IMR-90 (cell line): ENCODE measurements around the gene RAI14. TPM values are rescaled to one million over a fixed set of nuclear protein-coding genes. Genes with fewer than 3 reads are reported as not detected.

Experiments
- ATAC-seq: fragments of 200-7000 bp; cut with Tn5 transposase; 2 replicates; pipeline ENCODE4 v1.9.1; 2020; ENCODE audit warnings: low read depth, mild to moderate bottlenecking, moderate library complexity
- BruUV-seq: library from RNA; stranded (reverse); fragments of 400-500 nt; replicated peaks from 2 replicates; lab custom pipeline; 2021; lab: Mats Ljungman, UMichigan
- CTCF ChIA-PET: fragments of 300-600 bp; formaldehyde crosslinking; extraction: SDS; loops from one replicate; lab custom pipeline; 2021; ENCODE audit warnings: antibody characterized with exemption; lab: Yijun Ruan, JAX
- POLR2A ChIA-PET: fragments of 300-600 bp; sonication (Branson Sonifier 250); formaldehyde crosslinking; loops from one replicate; lab custom pipeline; 2022; ENCODE audit warnings: antibody characterized with exemption; ENCODE audit not compliant: unreplicated experiment; lab: Charles Lee
- DNase-seq: peaks from one replicate; pipeline ENCODE4 v3.0.0; 2013
- H2AFZ ChIP-seq: replicated peaks from 2 replicates; pipeline ENCODE3; 2013; ENCODE audit warnings: low read length, mild to moderate bottlenecking; ENCODE audit not compliant: poor library complexity
- H2AK5ac ChIP-seq: 2 replicates; pipeline ENCODE4 v1.6.1; 2013; ENCODE audit warnings: low read depth, low read length, inconsistent platforms
- H2AK9ac ChIP-seq: replicated peaks from 2 replicates; pipeline ENCODE3; 2013; ENCODE audit warnings: mild to moderate bottlenecking, low read depth, low read length, moderate library complexity; ENCODE audit not compliant: poor library complexity
- H2BK120ac ChIP-seq: 2 replicates; pipeline ENCODE4 v1.6.1; 2013; ENCODE audit warnings: low read depth, low read length, inconsistent platforms
- H2BK15ac ChIP-seq: 3 replicates; pipeline ENCODE4 v1.6.1; 2013; ENCODE audit warnings: low read depth, low read length, inconsistent platforms
- H2BK20ac ChIP-seq: 2 replicates; pipeline ENCODE4 v1.6.1; 2013; ENCODE audit warnings: low read depth, mild to moderate bottlenecking, inconsistent platforms, low read length, moderate library complexity
- H2BK5ac ChIP-seq: 2 replicates; pipeline ENCODE4 v1.6.1; 2013; ENCODE audit warnings: mild to moderate bottlenecking, low read depth, low read length, inconsistent platforms; ENCODE audit not compliant: poor library complexity, severe bottlenecking
- H3K14ac ChIP-seq: replicated peaks from 2 replicates; pipeline ENCODE4 v1.6.1; 2013; ENCODE audit warnings: low read depth, low read length, inconsistent platforms
- H3K18ac ChIP-seq: 2 replicates; pipeline ENCODE4 v1.6.1; 2013; ENCODE audit warnings: low read depth, low read length, control low read depth
- H3K23ac ChIP-seq: 2 replicates; pipeline ENCODE4 v1.6.1; 2013; ENCODE audit warnings: low read depth, low read length, inconsistent platforms
- H3K27ac ChIP-seq: 2 replicates; pipeline ENCODE4 v1.5.1; 2013; ENCODE audit warnings: mild to moderate bottlenecking, control low read depth, low read length; ENCODE audit not compliant: insufficient read depth
- H3K27me3 ChIP-seq: 2 replicates; pipeline ENCODE4 v1.6.1; 2013; ENCODE audit warnings: low read length; ENCODE audit not compliant: control insufficient read depth, insufficient read depth
- H3K36me3 ChIP-seq: 2 replicates; pipeline ENCODE4 v1.6.1; 2013; ENCODE audit warnings: low read length, mixed read lengths; ENCODE audit not compliant: control insufficient read depth, insufficient read depth
- H3K4ac ChIP-seq: 2 replicates; pipeline ENCODE4 v1.6.1; 2013; ENCODE audit warnings: low read depth, low read length, inconsistent platforms
- H3K4me1 ChIP-seq: 2 replicates; pipeline ENCODE4 v1.6.1; 2013; ENCODE audit warnings: low read length, mixed read lengths; ENCODE audit not compliant: control insufficient read depth, insufficient read depth
- H3K4me2 ChIP-seq: 2 replicates; pipeline ENCODE4 v1.6.1; 2013; ENCODE audit warnings: low read depth, mild to moderate bottlenecking, control low read depth, low read length, moderate library complexity
- H3K4me3 ChIP-seq: 2 replicates; pipeline ENCODE4 v1.5.1; 2013; ENCODE audit warnings: low read depth, mild to moderate bottlenecking, control low read depth, low read length, moderate library complexity; ENCODE audit not compliant: insufficient read depth
- H3K56ac ChIP-seq: 2 replicates; pipeline ENCODE4 v1.6.1; 2013; ENCODE audit warnings: low read length, inconsistent platforms; ENCODE audit not compliant: insufficient read depth; ENCODE audit errors: extremely low read depth
- H3K79me1 ChIP-seq, 2 experiments: 2 replicates each; pipeline ENCODE4 v1.6.1; 2013; ENCODE audit warnings: low read length in 2 of 2, inconsistent platforms in 1 of 2, low read depth in 1 of 2
- H3K9ac ChIP-seq: 2 replicates; pipeline ENCODE4 v1.6.1; 2013; ENCODE audit warnings: low read depth, low read length, control low read depth
- H3K9me1 ChIP-seq: 2 replicates; pipeline ENCODE4 v1.6.1; 2013; ENCODE audit warnings: low read length, inconsistent platforms; ENCODE audit not compliant: insufficient read depth
- H3K9me3 ChIP-seq: 2 replicates; pipeline ENCODE4 v1.6.1; 2013; ENCODE audit warnings: low read length; ENCODE audit not compliant: control insufficient read depth, insufficient read depth
- H4K20me1 ChIP-seq: 2 replicates; pipeline ENCODE4 v1.6.1; 2013; ENCODE audit warnings: low read length, inconsistent platforms; ENCODE audit not compliant: insufficient read depth
- H4K5ac ChIP-seq: 2 replicates; pipeline ENCODE4 v1.6.1; 2013; ENCODE audit warnings: mild to moderate bottlenecking, low read depth, low read length, control low read depth
- H4K8ac ChIP-seq, 2 experiments: 2 replicates each; pipeline ENCODE4 v1.6.1; 2013; ENCODE audit warnings: low read depth in 2 of 2, low read length in 2 of 2, control low read depth in 1 of 2, inconsistent platforms in 1 of 2
- H4K91ac ChIP-seq: 2 replicates; pipeline ENCODE4 v1.6.1; 2013; ENCODE audit warnings: low read depth, low read length, inconsistent platforms; ENCODE audit not compliant: insufficient read depth
- BHLHE40 ChIP-seq: fragments of 150-350 bp; IDR thresholded peaks from 2 replicates; pipeline ENCODE4 v1.6.1; 2016; ENCODE audit warnings: mild to moderate bottlenecking, low read depth, low read length
- CEBPB ChIP-seq: IDR thresholded peaks from 2 replicates; pipeline ENCODE4 v1.6.1; 2012; ENCODE audit warnings: low read depth, low read length, improper control_type of control experiment
- CHD1 ChIP-seq: IDR thresholded peaks from 2 replicates; pipeline ENCODE4 v1.6.1; 2012; ENCODE audit warnings: low read depth, low read length, improper control_type of control experiment
- CTCF ChIP-seq: conservative IDR thresholded peaks from 2 replicates; pipeline ENCODE4 v1.5.1; 2012; ENCODE audit warnings: mild to moderate bottlenecking, low read depth, low read length, improper control_type of control experiment
- ELK1 ChIP-seq: fragments of 150-350 bp; IDR thresholded peaks from 2 replicates; pipeline ENCODE4 v1.6.1; 2016; ENCODE audit warnings: low read depth, mild to moderate bottlenecking, low read length, moderate library complexity, borderline replicate concordance
- FOS ChIP-seq: fragments of 150-350 bp; IDR thresholded peaks from 2 replicates; pipeline ENCODE4 v1.6.1; 2016; ENCODE audit warnings: low read depth, low read length
- MAFK ChIP-seq: IDR thresholded peaks from 2 replicates; pipeline ENCODE4 v1.6.1; 2012; ENCODE audit warnings: low read depth, low read length, improper control_type of control experiment
- MAZ ChIP-seq: IDR thresholded peaks from 2 replicates; pipeline ENCODE4 v1.6.1; 2012; ENCODE audit warnings: low read depth, mild to moderate bottlenecking, low read length, improper control_type of control experiment, moderate library complexity, borderline replicate concordance
- MXI1 ChIP-seq: IDR thresholded peaks from 2 replicates; pipeline ENCODE4 v1.6.1; 2012; ENCODE audit warnings: low read depth, mild to moderate bottlenecking, low read length, moderate library complexity, borderline replicate concordance
- NFE2L2 ChIP-seq: fragments of 150-350 bp; IDR thresholded peaks from 2 replicates; pipeline ENCODE4 v1.6.1; 2016; ENCODE audit warnings: low read depth, mild to moderate bottlenecking, low read length
- POLR2A ChIP-seq: IDR thresholded peaks from 2 replicates; pipeline ENCODE4 v1.6.1; 2012; ENCODE audit warnings: mild to moderate bottlenecking, low read depth, low read length
- RAD21 ChIP-seq: IDR thresholded peaks from 2 replicates; pipeline ENCODE4 v1.6.1; 2012; ENCODE audit warnings: low read length, improper control_type of control experiment
- RCOR1 ChIP-seq: IDR thresholded peaks from 2 replicates; pipeline ENCODE4 v1.6.1; 2012; ENCODE audit warnings: mild to moderate bottlenecking, low read length, improper control_type of control experiment; ENCODE audit not compliant: insufficient replicate concordance
- RFX5 ChIP-seq: IDR thresholded peaks from 2 replicates; pipeline ENCODE4 v1.8.0; 2012; ENCODE audit warnings: low read depth, mild to moderate bottlenecking, low read length, moderate library complexity
- SMC3 ChIP-seq: fragments of 150-350 bp; IDR thresholded peaks from 2 replicates; pipeline ENCODE4 v1.6.1; 2016; ENCODE audit warnings: low read depth, mild to moderate bottlenecking, antibody characterized with exemption, low read length, moderate library complexity
- WGBS, 2 experiments: methylation state at CpG; one replicate each; pipeline versions ENCODE4 v1.1.5 to v1.1.7; 2013; ENCODE audit warnings: missing lambda C conversion rate in 2 of 2; ENCODE audit not compliant: insufficient read length in 1 of 2; ENCODE audit errors: extremely low coverage in 2 of 2; 5-methylcytosine and 5-hydroxymethylcytosine counted together
- dilution Hi-C: fragments of 300-500 bp; cut with HindIII; formaldehyde crosslinking; loops from one replicate; pipeline ENCODE4 v1.14.3; 2018; ENCODE audit warnings: low sequenced_read_pairs; ENCODE audit not compliant: unreplicated experiment
- in situ Hi-C: fragments of 300-500 bp; cut with MboI; formaldehyde crosslinking; loops from 3 replicates; pipeline ENCODE4 v1.14.3; 2019; ENCODE audit warnings: low sequenced_read_pairs, inconsistent platforms, mixed read lengths
- intact Hi-C: fragments of 100-400 bp; cut with micrococcal nuclease; formaldehyde crosslinking; loops from 2 replicates; pipeline ENCODE4 v1.10.0; 2022
- polyA plus RNA-seq, 3 experiments: library from polyadenylated mRNA; depleted of rRNA; stranded (reverse); fragments of >200 nt; gene quantifications; 2 replicates each; pipeline ENCODE4 v1.2.3, GENCODE V29; 2012; ENCODE audit warnings: low replicate concordance in 1 of 3
- total RNA-seq: library from RNA; depleted of rRNA; stranded (reverse); fragments of >200 nt; gene quantifications from 2 replicates; pipeline ENCODE4 v1.2.3, GENCODE V29; 2012
- TF ChIP-seq, protein P1 (sequence below): fragments of 150-350 bp; IDR thresholded peaks from 2 replicates; pipeline ENCODE4 v1.6.1; 2017; ENCODE audit warnings: mild to moderate bottlenecking, antibody characterized with exemption, low read length, low read depth

RAI14 gene
- total and polyA plus RNA-seq, 2 of the 4 experiments (the other 2 are of a cell fraction), result 221 to 267 TPM

DNA sequence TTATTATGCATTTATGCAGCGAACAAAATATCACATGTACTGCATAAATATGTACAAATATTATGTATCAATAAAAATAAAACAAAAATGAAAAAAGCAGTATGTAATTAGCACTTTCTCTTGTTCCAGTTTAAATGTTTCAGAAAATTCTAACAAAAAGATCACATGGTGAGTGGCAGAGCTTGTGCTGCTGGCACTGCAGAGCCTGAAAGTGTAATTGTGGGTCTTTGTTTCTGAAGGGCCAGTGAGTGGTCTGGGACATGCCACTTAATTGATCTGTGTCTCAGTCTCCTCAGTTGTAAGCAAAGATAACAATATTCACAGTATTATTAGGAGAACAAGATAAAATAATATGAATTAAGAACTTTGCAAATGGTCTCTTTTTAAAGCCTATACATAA lies 39.5 kb upstream of the RAI14 start:
- no peaks in the 10 kb centered on the region; a peak in 1 of 4 replicates for H3K79me1 ChIP-seq
- dilution Hi-C loops, result no loop called here
- 0 out of 3 replicates have a peak overlapping the region, but pooled peaks have one; percentile 22 for H2BK15ac ChIP-seq
- no peak overlapping the region for H3K56ac ChIP-seq
- no peak overlapping the region for H3K18ac ChIP-seq
- no peak for DNase-seq
- no peak overlapping the region for H2AK9ac ChIP-seq
- in situ Hi-C loops, result no loop called here
- H3K9me1 ChIP-seq, result peaks cover 1% of the 10 kb centered on the region; the same call in 1 of the 2 replicates
- H3K27ac ChIP-seq, result no peak overlapping the region
- no peak overlapping the region for H3K4me2 ChIP-seq
- intact Hi-C loops, result no loop called here
- H4K5ac ChIP-seq, result no peak overlapping the region
- H2AFZ ChIP-seq, result no peak overlapping the region
- no TSS peak for BruUV-seq
- H2BK5ac ChIP-seq, result no peak overlapping the region
- H3K9ac ChIP-seq, result no peak overlapping the region
- no peak overlapping the region for H3K14ac ChIP-seq
- ChIA-PET CTCF (interaction anchor here (0.9 kb wide), 1 partner anchor 10 kb away, joined by 4 read pairs; no protein-coding TSS in a partner anchor), POLR2A (no interaction called here)
- H4K91ac ChIP-seq, result no peak overlapping the region; the same call in 1 of the 2 replicates
- no peaks in the 10 kb centered on the region for H3K9me3 ChIP-seq
- no peak overlapping the region for H3K23ac ChIP-seq
- H3K4me1 ChIP-seq, result peaks cover 1% of the 10 kb centered on the region
- H3K4me3 ChIP-seq, result no peak overlapping the region
- H2AK5ac ChIP-seq, result no peak overlapping the region; the same call in 1 of the 2 replicates
- no peak overlapping the region for H3K4ac ChIP-seq
- H4K20me1 ChIP-seq, result no peaks in the 10 kb centered on the region
- WGBS, 2 experiments, result no CpG with 5 or more reads among the region's 1 CpG
- TF ChIP-seq MAZ, result no peak
- TF ChIP-seq RAD21, result no peak
- TF ChIP-seq BHLHE40, result no peak
- TF ChIP-seq NFE2L2, result no peak
- no peak for TF ChIP-seq RFX5
- no peak for TF ChIP-seq FOS
- TF ChIP-seq ELK1, result no peak
- TF ChIP-seq, protein P1, sequence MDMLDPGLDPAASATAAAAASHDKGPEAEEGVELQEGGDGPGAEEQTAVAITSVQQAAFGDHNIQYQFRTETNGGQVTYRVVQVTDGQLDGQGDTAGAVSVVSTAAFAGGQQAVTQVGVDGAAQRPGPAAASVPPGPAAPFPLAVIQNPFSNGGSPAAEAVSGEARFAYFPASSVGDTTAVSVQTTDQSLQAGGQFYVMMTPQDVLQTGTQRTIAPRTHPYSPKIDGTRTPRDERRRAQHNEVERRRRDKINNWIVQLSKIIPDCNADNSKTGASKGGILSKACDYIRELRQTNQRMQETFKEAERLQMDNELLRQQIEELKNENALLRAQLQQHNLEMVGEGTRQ, result no peak
- no peak for TF ChIP-seq SMC3
- TF ChIP-seq RCOR1, result no peak
- TF ChIP-seq CTCF, result no peak
- TF ChIP-seq MAFK, result no peak
- no peak for TF ChIP-seq CHD1
- no peak for TF ChIP-seq MXI1
- no peak for TF ChIP-seq POLR2A
- no peak for TF ChIP-seq CEBPB
- H3K36me3 ChIP-seq, result no peaks in the 10 kb centered on the region
- no peaks in the 10 kb centered on the region for H3K27me3 ChIP-seq
- H4K8ac ChIP-seq, result no peak overlapping the region
- ATAC-seq, result no peak
- H2BK120ac ChIP-seq, result no peak overlapping the region
- no peak overlapping the region for H2BK20ac ChIP-seq
